ENCODE results near the gene MAG. TPM values are rescaled to one million over a fixed set of nuclear protein-coding genes. Genes with fewer than 3 reads are reported as not detected.

Gene MAG
- total and polyA plus RNA-seq, 2 of the 8 experiments (the other 6 are each of a cell fraction or from before 2014, with no cell fraction given): 0.20 to 1.3 TPM

DNA sequence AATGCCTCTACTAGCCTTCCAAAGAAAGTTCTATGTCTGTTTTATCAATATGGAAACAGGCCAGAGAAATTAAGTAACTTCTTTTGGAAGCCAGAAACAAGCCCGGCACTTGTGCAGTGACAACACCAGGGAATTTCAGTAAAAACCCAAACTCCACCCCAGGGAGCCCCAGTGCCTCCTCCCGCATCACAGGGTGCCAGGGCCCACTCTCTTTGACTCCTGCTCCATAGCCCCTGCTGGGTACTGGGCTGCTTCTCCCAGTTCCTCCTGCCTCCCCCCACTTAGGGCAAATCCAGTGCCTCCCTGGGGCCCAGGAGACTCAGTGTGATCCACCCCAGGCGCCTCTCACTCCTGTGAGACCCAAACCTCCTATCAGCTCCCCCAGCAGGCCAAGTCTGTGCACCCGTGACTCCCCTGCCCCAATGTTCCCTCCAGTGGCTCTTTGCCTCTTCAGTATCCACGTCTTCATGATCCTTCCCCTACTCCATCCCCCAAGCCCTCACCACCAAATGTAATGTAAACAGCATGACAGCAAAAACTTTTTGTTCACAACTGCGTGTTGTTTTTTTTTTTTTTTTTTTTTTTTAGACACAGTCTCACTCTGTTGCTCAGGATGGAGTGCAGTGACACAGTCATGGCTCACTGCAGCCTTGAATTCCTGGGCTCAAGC, 64.0 kb downstream of the MAG start:
- Histone ChIP-seq H3K79me2 (ENCODE audit: control insufficient read depth in 1 of 2, insufficient read depth in 2 of 2, low read length in 2 of 2) (no peaks in the 10 kb centered on the region), H2BK15ac (ENCODE audit: low read length) (no peak overlapping the region), H4K91ac (replicated peaks; ENCODE audit: insufficient read length, low read length) (no peak overlapping the region), H3K9me3 (ENCODE audit: insufficient read depth in 2 of 2, low read depth in 1 of 2, low read length in 1 of 2) (no peaks in the 10 kb centered on the region), H3K36me3 (ENCODE audit: control insufficient read depth in 2 of 4, insufficient read depth in 4 of 4, low read length in 3 of 4) (no peaks in the 10 kb centered on the region), H2BK12ac (ENCODE audit: low read depth, low read length) (no peak overlapping the region), H2BK20ac (ENCODE audit: low read length) (no peak overlapping the region), H2BK120ac (replicated peaks; ENCODE audit: low read depth, low read length) (no peak overlapping the region), H3K14ac (ENCODE audit: insufficient read length) (no peak overlapping the region), H3K18ac (ENCODE audit: extremely low read depth, low read length) (no peak overlapping the region), H3K4me2 (ENCODE audit: insufficient read depth in 1 of 2, low read depth in 2 of 2, low read length in 2 of 2) (no peak overlapping the region), H3K4ac (replicated peaks; ENCODE audit: insufficient read length, low read depth, low read length) (no peak overlapping the region), H3K23me2 (ENCODE audit: low read depth, low read length) (no peaks in the 10 kb centered on the region), H3K27me3 (replicated peaks in 1 of 4; ENCODE audit: control insufficient read depth in 3 of 4, extremely low read depth in 1 of 4, insufficient read depth in 3 of 4, low read length in 3 of 4) (no peaks in the 10 kb centered on the region), H4K8ac (ENCODE audit: extremely low read depth, insufficient read depth, low read length) (no peak overlapping the region), H3K56ac (replicated peaks; ENCODE audit: insufficient read length, low read depth, low read length) (no peak overlapping the region), H3K4me1 (replicated peaks in 1 of 4; ENCODE audit: control insufficient read depth in 3 of 4, insufficient read depth in 4 of 4, low read length in 3 of 4) (no peaks in the 10 kb centered on the region; a peak in 1 of 7 replicates), H2AK5ac (ENCODE audit: low read depth, low read length) (no peak overlapping the region), H3K27ac (ENCODE audit: low read depth, low read length) (no peak overlapping the region), H2BK5ac (ENCODE audit: low read depth, low read length) (no peak overlapping the region), H3K23ac (ENCODE audit: insufficient read length) (no peak overlapping the region), H3K4me3 (ENCODE audit: extremely low read depth in 1 of 4, insufficient read depth in 2 of 4, low read depth in 3 of 4, low read length in 4 of 4) (no peak overlapping the region), H3K9ac (replicated peaks in 1 of 4; ENCODE audit: extremely low read depth in 1 of 4, low read depth in 3 of 4, low read length in 3 of 4) (no peak overlapping the region), H4K5ac (ENCODE audit: insufficient read length, low read depth, low read length) (no peak overlapping the region), H2AFZ (ENCODE audit: low read length) (no peak overlapping the region), H3K79me1 (ENCODE audit: low read depth, low read length) (no peaks in the 10 kb centered on the region), H4K20me1 (replicated peaks in 1 of 2; ENCODE audit: control insufficient read depth in 1 of 2, insufficient read depth in 2 of 2, low read length in 2 of 2) (no peaks in the 10 kb centered on the region)
- FAIRE-seq (no peak), DNase-seq (ENCODE audit: low read depth in 1 of 2, low spot score in 2 of 2) (peak in 1 of 2 experiments; percentile 38)
- POLR2A ChIA-PET (ENCODE audit: partially characterized antibody): no interaction called here
- WGBS, 2 experiments (ENCODE audit: extremely low coverage in 1 of 2, insufficient coverage in 1 of 2, insufficient read length in 1 of 2, insufficient replicate concordance in 2 of 2, low coverage in 1 of 2, low lambda C conversion rate in 2 of 2, missing lambda C conversion rate in 1 of 2): 71% methylated on average over 6 of the region's 6 CpGs; no CpG with 5 or more reads in 1 of the 2 experiments
- CTCF ChIA-PET (ENCODE audit: partially characterized antibody): interaction anchor here (0.6 to 4.1 kb wide), 5 partner anchors 35 to 139 kb away, joined by 3 to 51 read pairs (median 6); no protein-coding TSS in a partner anchor
- TF ChIP-seq JUND (IDR thresholded peaks at IDR 0.05; ENCODE audit: low read length) (no peak), EZH2 (IDR thresholded peaks at IDR 0.05; ENCODE audit: low read depth, low read length, severe bottlenecking) (no peak), NANOG (IDR thresholded peaks at IDR 0.05; ENCODE audit: insufficient read depth, low read depth, low read length, poor library complexity, severe bottlenecking) (no peak)

Data from H1 (cell line).